ENCODE measurements around the gene SLC24A4. TPM values are rescaled to one million over a fixed set of nuclear protein-coding genes. Genes with fewer than 3 reads are reported as not detected.

SLC24A4 gene
- total and polyA plus RNA-seq, 2 experiments from 2014 or later: 0.46 to 0.50 TPM

DNA sequence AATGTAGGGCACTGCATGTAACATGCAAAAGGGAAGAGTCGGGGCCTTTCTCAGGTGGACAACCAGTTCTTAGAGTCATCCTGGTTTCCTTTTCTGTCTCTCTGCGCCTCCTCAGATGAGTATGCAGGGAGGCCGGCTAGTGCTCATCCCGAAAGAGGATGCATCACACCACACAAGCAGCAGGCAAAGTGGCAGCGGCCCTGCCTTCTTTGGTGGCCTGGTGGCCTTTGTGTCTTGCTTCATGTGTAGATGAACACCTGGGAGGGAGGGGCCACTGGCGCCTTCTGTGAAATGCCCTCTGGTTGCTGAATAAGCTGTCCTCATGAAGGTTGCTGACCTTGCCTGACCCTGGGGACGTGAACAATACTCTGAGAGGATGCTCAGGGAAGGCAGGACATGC is 18.0 kb downstream of the SLC24A4 start:
- peaks cover 19% of the 10 kb centered on the region for H3K27me3 ChIP-seq
- no peaks in the 10 kb centered on the region for H3K79me2 ChIP-seq
- no peak overlapping the region for H2AFZ ChIP-seq
- H3K4me3 ChIP-seq: no peak overlapping the region
- 91% methylated on average over 7 of the region's 7 CpGs for WGBS (ENCODE audit: low lambda C conversion rate, missing lambda C conversion rate)
- H3K4me2 ChIP-seq: no peak overlapping the region
- no peak for DNase-seq (ENCODE audit: low spot score)
- H3K9me3 ChIP-seq (ENCODE audit: low read depth): no peaks in the 10 kb centered on the region
- no peaks in the 10 kb centered on the region for H4K20me1 ChIP-seq (ENCODE audit: insufficient read depth, poor library complexity, severe bottlenecking)
- H3K4me1 ChIP-seq (ENCODE audit: insufficient read depth): no peaks in the 10 kb centered on the region
- no peak for TF ChIP-seq EZH2 (IDR thresholded peaks at IDR 0.05; ENCODE audit: borderline replicate concordance)
- H3K36me3 ChIP-seq (replicated peaks; ENCODE audit: insufficient read depth, low read depth): no peaks in the 10 kb centered on the region
- H3K9me2 ChIP-seq (replicated peaks; ENCODE audit: insufficient read depth): no peaks in the 10 kb centered on the region
- H3K27ac ChIP-seq: no peak overlapping the region

DNA sequence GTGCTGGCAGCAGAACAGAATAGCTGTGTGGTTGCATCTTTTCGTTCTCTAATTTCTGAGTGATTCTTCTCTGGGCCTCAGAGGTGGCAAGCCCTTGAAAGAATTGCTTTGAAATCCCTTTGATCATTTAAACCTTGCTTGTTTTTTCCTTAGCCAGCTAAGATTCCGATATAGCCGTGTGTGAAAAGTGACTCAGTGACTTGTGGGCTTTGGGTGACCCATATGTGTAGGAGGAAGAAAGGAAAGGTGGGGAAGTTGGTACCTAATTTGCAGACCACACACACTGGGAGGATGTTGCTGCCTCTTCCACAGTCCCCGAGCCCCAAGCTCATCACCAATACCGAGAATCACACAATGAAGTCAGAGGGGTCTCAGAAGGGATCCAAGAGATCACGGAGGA is 18.8 kb downstream of the SLC24A4 start:
- H3K9me3 ChIP-seq (ENCODE audit: low read depth): no peaks in the 10 kb centered on the region
- no peaks in the 10 kb centered on the region for H4K20me1 ChIP-seq (ENCODE audit: insufficient read depth, poor library complexity, severe bottlenecking)
- H3K36me3 ChIP-seq (replicated peaks; ENCODE audit: insufficient read depth, low read depth): no peaks in the 10 kb centered on the region
- no peaks in the 10 kb centered on the region for H3K4me1 ChIP-seq (ENCODE audit: insufficient read depth)
- no peak overlapping the region for H2AFZ ChIP-seq
- H3K4me3 ChIP-seq: no peak overlapping the region
- no peak overlapping the region for H3K4me2 ChIP-seq
- H3K79me2 ChIP-seq: no peaks in the 10 kb centered on the region
- TF ChIP-seq EZH2 (IDR thresholded peaks at IDR 0.05; ENCODE audit: borderline replicate concordance) (no peak), EZH2phosphoT487 (IDR thresholded peaks at IDR 0.05; ENCODE audit: low read depth, severe bottlenecking, unreplicated experiment) (no peak)
- TF ChIP-seq, protein P1, sequence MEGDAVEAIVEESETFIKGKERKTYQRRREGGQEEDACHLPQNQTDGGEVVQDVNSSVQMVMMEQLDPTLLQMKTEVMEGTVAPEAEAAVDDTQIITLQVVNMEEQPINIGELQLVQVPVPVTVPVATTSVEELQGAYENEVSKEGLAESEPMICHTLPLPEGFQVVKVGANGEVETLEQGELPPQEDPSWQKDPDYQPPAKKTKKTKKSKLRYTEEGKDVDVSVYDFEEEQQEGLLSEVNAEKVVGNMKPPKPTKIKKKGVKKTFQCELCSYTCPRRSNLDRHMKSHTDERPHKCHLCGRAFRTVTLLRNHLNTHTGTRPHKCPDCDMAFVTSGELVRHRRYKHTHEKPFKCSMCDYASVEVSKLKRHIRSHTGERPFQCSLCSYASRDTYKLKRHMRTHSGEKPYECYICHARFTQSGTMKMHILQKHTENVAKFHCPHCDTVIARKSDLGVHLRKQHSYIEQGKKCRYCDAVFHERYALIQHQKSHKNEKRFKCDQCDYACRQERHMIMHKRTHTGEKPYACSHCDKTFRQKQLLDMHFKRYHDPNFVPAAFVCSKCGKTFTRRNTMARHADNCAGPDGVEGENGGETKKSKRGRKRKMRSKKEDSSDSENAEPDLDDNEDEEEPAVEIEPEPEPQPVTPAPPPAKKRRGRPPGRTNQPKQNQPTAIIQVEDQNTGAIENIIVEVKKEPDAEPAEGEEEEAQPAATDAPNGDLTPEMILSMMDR (IDR thresholded peaks at IDR 0.05; ENCODE audit: poor library complexity): no peak
- DNase-seq (ENCODE audit: low spot score): no peak
- H3K9me2 ChIP-seq (replicated peaks; ENCODE audit: insufficient read depth): no peaks in the 10 kb centered on the region
- WGBS (ENCODE audit: low lambda C conversion rate, missing lambda C conversion rate): 86% methylated on average over 6 of the region's 6 CpGs
- no peak overlapping the region for H3K27ac ChIP-seq
- peaks cover 19% of the 10 kb centered on the region for H3K27me3 ChIP-seq

DNA sequence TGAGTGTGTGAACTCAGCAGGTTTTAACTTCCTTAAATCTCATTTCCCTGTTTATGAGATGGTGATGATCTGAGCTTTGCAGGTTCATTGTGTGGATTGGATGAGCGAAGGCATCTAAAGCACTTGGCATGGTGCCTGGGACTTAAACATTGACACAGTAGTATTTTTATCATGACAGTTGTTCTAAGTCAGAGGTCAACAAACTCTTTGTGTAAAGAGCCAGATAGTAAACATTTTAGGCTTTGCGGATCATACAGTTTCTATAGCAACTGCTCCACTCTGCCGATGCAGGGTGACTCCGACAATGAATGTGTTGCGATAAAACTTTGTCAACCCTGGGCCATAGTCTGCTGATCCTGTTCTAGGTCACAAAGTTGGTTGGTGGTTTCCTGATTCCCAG is 25.2 kb downstream of the SLC24A4 start:
- no peaks in the 10 kb centered on the region for H3K9me2 ChIP-seq (replicated peaks; ENCODE audit: insufficient read depth)
- no peaks in the 10 kb centered on the region for H3K9me3 ChIP-seq (ENCODE audit: low read depth)
- TF ChIP-seq, protein P1 (IDR thresholded peaks at IDR 0.05; ENCODE audit: poor library complexity): no peak
- TF ChIP-seq EZH2phosphoT487 (IDR thresholded peaks at IDR 0.05; ENCODE audit: low read depth, severe bottlenecking, unreplicated experiment) (no peak), EZH2 (IDR thresholded peaks at IDR 0.05; ENCODE audit: borderline replicate concordance) (no peak)
- H3K27ac ChIP-seq: no peak overlapping the region
- no peaks in the 10 kb centered on the region for H3K79me2 ChIP-seq
- no peak overlapping the region for H3K4me2 ChIP-seq
- no peak overlapping the region for H2AFZ ChIP-seq
- peaks cover 38% of the 10 kb centered on the region for H3K27me3 ChIP-seq
- H3K36me3 ChIP-seq (replicated peaks; ENCODE audit: insufficient read depth, low read depth): no peaks in the 10 kb centered on the region
- peak; percentile 63 for DNase-seq (ENCODE audit: low spot score)
- no peak overlapping the region for H3K4me3 ChIP-seq
- no peaks in the 10 kb centered on the region for H4K20me1 ChIP-seq (ENCODE audit: insufficient read depth, poor library complexity, severe bottlenecking)
- 53% methylated on average over 5 of the region's 5 CpGs for WGBS (ENCODE audit: low lambda C conversion rate, missing lambda C conversion rate)
- H3K4me1 ChIP-seq (ENCODE audit: insufficient read depth): no peaks in the 10 kb centered on the region

DNA sequence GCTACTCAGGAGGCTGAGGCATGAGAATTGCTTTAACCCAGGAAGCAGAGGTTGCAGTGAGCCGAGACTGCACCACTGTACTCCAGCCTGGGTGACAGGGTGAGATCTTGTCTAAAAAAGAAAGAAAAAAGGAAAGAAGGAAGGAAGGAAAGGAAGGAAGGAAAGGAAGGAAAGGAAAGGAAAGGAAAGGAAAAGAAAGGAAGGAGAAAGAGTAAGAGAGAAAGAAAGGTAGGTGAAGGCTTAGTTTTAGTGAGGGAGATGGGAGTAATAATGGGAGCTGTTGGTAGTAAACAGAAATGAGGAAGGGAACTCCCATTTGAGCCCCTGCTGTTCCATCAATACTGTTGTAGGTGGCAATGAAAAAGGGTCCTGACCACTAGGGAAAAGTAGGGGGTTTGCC is 28.8 kb downstream of the SLC24A4 start:
- TF ChIP-seq EZH2 (IDR thresholded peaks at IDR 0.05; ENCODE audit: borderline replicate concordance) (no peak), EZH2phosphoT487 (IDR thresholded peaks at IDR 0.05; ENCODE audit: low read depth, severe bottlenecking, unreplicated experiment) (no peak)
- TF ChIP-seq, protein P1 (IDR thresholded peaks at IDR 0.05; ENCODE audit: poor library complexity): no peak
- H3K4me1 ChIP-seq (ENCODE audit: insufficient read depth): no peaks in the 10 kb centered on the region
- no peak overlapping the region for H3K4me3 ChIP-seq
- H3K27me3 ChIP-seq: peaks cover 40% of the 10 kb centered on the region
- WGBS (ENCODE audit: low lambda C conversion rate, missing lambda C conversion rate): 80% methylated on average over 1 of the region's 1 CpG
- no peaks in the 10 kb centered on the region for H3K9me3 ChIP-seq (ENCODE audit: low read depth)
- DNase-seq (ENCODE audit: low spot score): no peak
- no peaks in the 10 kb centered on the region for H3K9me2 ChIP-seq (replicated peaks; ENCODE audit: insufficient read depth)
- H4K20me1 ChIP-seq (ENCODE audit: insufficient read depth, poor library complexity, severe bottlenecking): no peaks in the 10 kb centered on the region
- no peaks in the 10 kb centered on the region for H3K79me2 ChIP-seq
- no peak overlapping the region for H3K4me2 ChIP-seq
- H2AFZ ChIP-seq: no peak overlapping the region
- no peaks in the 10 kb centered on the region for H3K36me3 ChIP-seq (replicated peaks; ENCODE audit: insufficient read depth, low read depth)
- H3K27ac ChIP-seq: no peak overlapping the region

All from hepatocyte (in vitro differentiated cells).